Measurements from ENCODE around the gene IFI27L1. TPM values are rescaled to one million over a fixed set of nuclear protein-coding genes. Genes with fewer than 3 reads are reported as not detected.

The IFI27L1 gene
- polyA plus RNA-seq, 1 donor (not counting 4 experiments of a cell fraction or from before 2014, with no cell fraction given) = 17.4 TPM

- no peak overlapping the region for H3K4me3 ChIP-seq (ENCODE audit: control insufficient read depth in 2 of 3, extremely low read depth in 1 of 3, insufficient read depth in 2 of 3, low read depth in 1 of 3, low read length in 3 of 3)
- TF ChIP-seq EZH2 (IDR thresholded peaks at IDR 0.05; ENCODE audit: low read length) = no peak
- no peak for TF ChIP-seq CTCF (optimal IDR thresholded peaks at IDR 0.05 in 1 of 3, IDR thresholded peaks at IDR 0.05 in 1 of 3, conservative IDR thresholded peaks at IDR 0.05 in 1 of 3; ENCODE audit: extremely low read depth in 1 of 3, insufficient read depth in 2 of 3, low read length in 3 of 3)
- dilution Hi-C loops (cut with MboI; ENCODE audit: extremely low pct_ligation_motif_present, low sequenced_read_pairs) = no loop called here
Measured at GRCh38 chr14:94125659-94126418, 44.7 kb downstream of the IFI27L1 start.

GRCh38 chr14:94126419-94126677 is 45.2 kb downstream of the IFI27L1 start:
- Histone ChIP-seq H3K4me1 (ENCODE audit: control insufficient read depth, extremely low read depth, insufficient read depth, low read length) (peaks cover 16% of the 10 kb centered on the region), H3K9ac (ENCODE audit: control insufficient read depth, extremely low read depth, insufficient read depth, low read length) (no peak overlapping the region), H3K79me2 (ENCODE audit: control insufficient read depth, insufficient read depth, low read length) (no peaks in the 10 kb centered on the region), H3K36me3 (ENCODE audit: control insufficient read depth in 2 of 2, extremely low read depth in 1 of 2, insufficient read depth in 2 of 2, low read length in 2 of 2) (peaks cover 0 to 12% of the 10 kb centered on the region in 2 experiments), H2AFZ (ENCODE audit: control insufficient read depth, low read length) (no peak overlapping the region), H3K4me3 (ENCODE audit: control insufficient read depth in 2 of 3, extremely low read depth in 1 of 3, insufficient read depth in 2 of 3, low read depth in 1 of 3, low read length in 3 of 3) (no peak overlapping the region), H3K9me3 (ENCODE audit: control insufficient read depth, low read depth, low read length) (no peaks in the 10 kb centered on the region), H4K20me1 (ENCODE audit: control insufficient read depth, extremely low read depth, insufficient read depth, low read length) (no peaks in the 10 kb centered on the region), H3K27me3 (ENCODE audit: control insufficient read depth, extremely low read depth, insufficient read depth, low read length) (no peaks in the 10 kb centered on the region), H3K4me2 (ENCODE audit: control insufficient read depth, extremely low read depth, insufficient read depth, low read depth, low read length) (no peak overlapping the region), H3K27ac (ENCODE audit: control insufficient read depth, insufficient read depth, low read length) (no peak overlapping the region), H3K9me1 (ENCODE audit: control insufficient read depth, extremely low read depth, insufficient read depth, low read length) (no peaks in the 10 kb centered on the region)
- FAIRE-seq (no peak), DNase-seq (ENCODE audit: low read depth, low spot score) (no peak)
- TF ChIP-seq CTCF (optimal IDR thresholded peaks at IDR 0.05 in 1 of 3, IDR thresholded peaks at IDR 0.05 in 1 of 3, conservative IDR thresholded peaks at IDR 0.05 in 1 of 3; ENCODE audit: extremely low read depth in 1 of 3, insufficient read depth in 2 of 3, low read length in 3 of 3) (no peak), EZH2 (IDR thresholded peaks at IDR 0.05; ENCODE audit: low read length) (no peak)
- dilution Hi-C loops (cut with MboI; ENCODE audit: extremely low pct_ligation_motif_present, low sequenced_read_pairs) = no loop called here

More at GRCh38 chr14:94125659-94126418, 44.7 kb downstream of the IFI27L1 start:
- FAIRE-seq (no peak), DNase-seq (ENCODE audit: low read depth, low spot score) (no peak)
- Histone ChIP-seq H3K27ac (ENCODE audit: control insufficient read depth, insufficient read depth, low read length) (no peak overlapping the region), H3K9me3 (ENCODE audit: control insufficient read depth, low read depth, low read length) (no peaks in the 10 kb centered on the region), H3K9me1 (ENCODE audit: control insufficient read depth, extremely low read depth, insufficient read depth, low read length) (no peaks in the 10 kb centered on the region), H3K4me1 (ENCODE audit: control insufficient read depth, extremely low read depth, insufficient read depth, low read length) (peaks cover 16% of the 10 kb centered on the region), H3K36me3 (ENCODE audit: control insufficient read depth in 2 of 2, extremely low read depth in 1 of 2, insufficient read depth in 2 of 2, low read length in 2 of 2) (peaks cover 0 to 12% of the 10 kb centered on the region in 2 experiments), H3K79me2 (ENCODE audit: control insufficient read depth, insufficient read depth, low read length) (no peaks in the 10 kb centered on the region), H3K27me3 (ENCODE audit: control insufficient read depth, extremely low read depth, insufficient read depth, low read length) (no peaks in the 10 kb centered on the region), H4K20me1 (ENCODE audit: control insufficient read depth, extremely low read depth, insufficient read depth, low read length) (no peaks in the 10 kb centered on the region), H2AFZ (ENCODE audit: control insufficient read depth, low read length) (no peak overlapping the region), H3K9ac (ENCODE audit: control insufficient read depth, extremely low read depth, insufficient read depth, low read length) (no peak overlapping the region), H3K4me2 (ENCODE audit: control insufficient read depth, extremely low read depth, insufficient read depth, low read depth, low read length) (no peak overlapping the region)

Measured in keratinocyte (primary cell).